ENCODE measurements around the gene NDUFAF2. TPM values are rescaled to one million over a fixed set of nuclear protein-coding genes. Genes with fewer than 3 reads are reported as not detected.

Gene NDUFAF2
- total RNA-seq, 1 donor from 2014 or later = 38.3 TPM

DNA sequence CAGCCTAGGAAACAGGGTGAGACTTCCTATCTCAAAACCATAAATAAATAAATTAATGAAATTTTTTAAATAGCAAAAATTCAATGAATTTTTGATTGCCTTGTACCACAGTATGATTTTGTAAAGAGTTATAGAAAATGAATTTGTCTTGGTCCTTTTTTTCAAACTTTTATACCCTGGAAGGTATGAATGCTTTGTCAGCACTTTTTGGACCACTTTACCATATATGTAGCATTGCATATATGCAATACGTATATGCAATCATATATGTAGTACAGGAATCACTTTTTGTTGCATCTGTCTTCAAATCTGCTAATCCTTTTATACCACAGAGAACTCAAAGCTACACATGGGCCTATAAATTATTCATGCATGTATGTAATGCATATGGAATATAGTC is 226.5 kb downstream of the NDUFAF2 start:
- Histone ChIP-seq H3K27ac (no peak overlapping the region), H3K36me3 (no peaks in the 10 kb centered on the region), H3K27me3 (no peaks in the 10 kb centered on the region), H3K9me3 (no peaks in the 10 kb centered on the region), H3K4me3 (no peak overlapping the region), H3K4me1 (no peaks in the 10 kb centered on the region)
- DNase-seq (ENCODE audit: low spot score in 2 of 2) = no peak
- TF ChIP-seq, protein P1, sequence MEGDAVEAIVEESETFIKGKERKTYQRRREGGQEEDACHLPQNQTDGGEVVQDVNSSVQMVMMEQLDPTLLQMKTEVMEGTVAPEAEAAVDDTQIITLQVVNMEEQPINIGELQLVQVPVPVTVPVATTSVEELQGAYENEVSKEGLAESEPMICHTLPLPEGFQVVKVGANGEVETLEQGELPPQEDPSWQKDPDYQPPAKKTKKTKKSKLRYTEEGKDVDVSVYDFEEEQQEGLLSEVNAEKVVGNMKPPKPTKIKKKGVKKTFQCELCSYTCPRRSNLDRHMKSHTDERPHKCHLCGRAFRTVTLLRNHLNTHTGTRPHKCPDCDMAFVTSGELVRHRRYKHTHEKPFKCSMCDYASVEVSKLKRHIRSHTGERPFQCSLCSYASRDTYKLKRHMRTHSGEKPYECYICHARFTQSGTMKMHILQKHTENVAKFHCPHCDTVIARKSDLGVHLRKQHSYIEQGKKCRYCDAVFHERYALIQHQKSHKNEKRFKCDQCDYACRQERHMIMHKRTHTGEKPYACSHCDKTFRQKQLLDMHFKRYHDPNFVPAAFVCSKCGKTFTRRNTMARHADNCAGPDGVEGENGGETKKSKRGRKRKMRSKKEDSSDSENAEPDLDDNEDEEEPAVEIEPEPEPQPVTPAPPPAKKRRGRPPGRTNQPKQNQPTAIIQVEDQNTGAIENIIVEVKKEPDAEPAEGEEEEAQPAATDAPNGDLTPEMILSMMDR (IDR thresholded peaks at IDR 0.05) = no peak
- intact Hi-C loops (cut with DNase I) = no loop called here

DNA sequence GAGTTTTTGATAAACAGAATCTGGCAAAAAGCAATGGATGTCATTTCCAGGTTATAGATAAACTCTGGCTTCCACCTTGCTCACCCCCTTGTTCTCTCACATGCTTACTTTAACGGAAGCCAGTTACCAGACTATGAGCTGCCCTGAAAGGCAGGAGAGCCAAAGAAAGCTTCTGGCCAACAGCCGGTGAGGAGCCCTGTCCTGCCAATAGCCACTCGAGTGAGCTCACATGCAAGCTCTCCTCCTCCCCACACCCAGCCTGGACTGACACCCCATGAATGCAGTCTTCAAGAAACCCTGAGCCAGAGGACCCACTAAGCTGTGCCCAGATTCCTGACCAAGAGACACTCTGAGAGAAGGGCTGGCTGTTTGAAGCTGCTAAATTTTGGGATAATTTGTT is 231.6 kb downstream of the NDUFAF2 start:
- no peak overlapping the region for H3K4me3 ChIP-seq
- no peaks in the 10 kb centered on the region for H3K9me3 ChIP-seq
- intact Hi-C loops (cut with DNase I) = no loop called here
- no peaks in the 10 kb centered on the region for H3K36me3 ChIP-seq
- H3K4me1 ChIP-seq = no peaks in the 10 kb centered on the region
- no peak overlapping the region for H3K27ac ChIP-seq
- DNase-seq (ENCODE audit: low spot score in 2 of 2) = no peak
- H3K27me3 ChIP-seq = no peaks in the 10 kb centered on the region
- TF ChIP-seq, protein P1 (IDR thresholded peaks at IDR 0.05) = no peak

DNA sequence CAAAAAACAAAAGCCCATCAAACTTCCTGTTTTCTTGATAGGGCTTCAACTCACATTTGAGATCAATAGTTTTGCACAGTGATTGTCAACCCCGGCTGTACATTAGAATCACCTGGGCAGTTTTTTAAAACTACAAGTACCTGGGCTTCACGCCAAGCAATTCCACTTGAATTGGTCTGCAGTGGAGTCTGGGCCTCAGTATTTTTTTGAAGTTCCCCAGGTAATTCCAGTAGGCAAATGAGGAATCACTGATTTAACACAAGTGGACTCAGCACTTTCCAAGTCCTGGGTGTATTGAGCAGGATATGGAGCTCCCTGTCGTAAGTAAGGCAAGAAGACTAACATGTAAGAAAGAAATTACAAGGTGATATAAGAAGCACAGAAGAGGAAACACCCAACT is 232.1 kb downstream of the NDUFAF2 start:
- Histone ChIP-seq H3K4me3 (no peak overlapping the region), H3K27ac (no peak overlapping the region), H3K36me3 (no peaks in the 10 kb centered on the region), H3K4me1 (no peaks in the 10 kb centered on the region), H3K27me3 (no peaks in the 10 kb centered on the region), H3K9me3 (no peaks in the 10 kb centered on the region)
- DNase-seq (ENCODE audit: low spot score in 2 of 2) = no peak
- intact Hi-C loops (cut with DNase I) = no loop called here
- TF ChIP-seq, protein P1 (IDR thresholded peaks at IDR 0.05) = no peak

DNA sequence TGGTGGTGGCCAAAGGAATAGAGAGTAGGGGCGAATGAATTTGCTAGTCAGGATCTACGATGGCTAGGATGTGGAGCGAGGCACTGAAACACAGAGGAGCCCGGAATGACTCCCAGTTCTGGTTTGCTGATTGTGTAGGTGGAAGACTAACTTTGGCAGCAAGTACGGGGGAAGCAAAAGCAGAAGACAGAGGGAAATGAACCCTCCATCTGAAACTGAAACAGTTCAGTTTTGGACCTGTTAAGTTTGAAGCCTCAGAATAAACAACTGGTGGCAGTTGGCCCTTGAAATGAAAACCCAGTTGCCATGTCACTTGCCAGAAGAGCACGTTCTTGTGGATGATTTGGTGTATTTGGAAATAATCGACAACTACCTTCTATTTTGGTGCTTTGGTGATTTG is 232.7 kb downstream of the NDUFAF2 start:
- no peak overlapping the region for H3K4me3 ChIP-seq
- H3K27me3 ChIP-seq = no peaks in the 10 kb centered on the region
- TF ChIP-seq, protein P1 (IDR thresholded peaks at IDR 0.05) = no peak
- no peaks in the 10 kb centered on the region for H3K36me3 ChIP-seq
- intact Hi-C loops (cut with DNase I) = no loop called here
- H3K27ac ChIP-seq = no peak overlapping the region
- H3K4me1 ChIP-seq = no peaks in the 10 kb centered on the region
- no peaks in the 10 kb centered on the region for H3K9me3 ChIP-seq
- no peak for DNase-seq (ENCODE audit: low spot score in 2 of 2)

DNA sequence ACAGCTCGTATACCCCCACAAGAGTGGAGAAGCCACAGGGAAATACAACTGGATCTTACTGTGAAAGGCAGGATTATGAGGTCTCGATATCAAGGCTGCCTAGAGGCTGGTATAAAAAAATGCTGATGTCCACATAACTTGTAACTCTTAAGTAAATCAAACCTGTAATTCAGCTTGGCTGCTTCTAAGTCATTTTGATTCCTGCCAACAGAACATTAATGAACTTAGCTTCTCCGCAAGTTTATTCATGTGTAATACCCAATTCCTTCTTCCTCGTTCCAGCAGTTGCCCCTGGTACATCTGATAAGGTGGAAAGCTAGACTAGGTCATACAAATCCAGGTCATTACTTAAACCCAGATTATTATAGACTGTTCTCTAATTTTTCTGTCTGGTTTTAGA is 233.7 kb downstream of the NDUFAF2 start:
- intact Hi-C loops (cut with DNase I) = no loop called here
- TF ChIP-seq, protein P1 (IDR thresholded peaks at IDR 0.05) = no peak
- no peaks in the 10 kb centered on the region for H3K27me3 ChIP-seq
- no peak overlapping the region for H3K4me3 ChIP-seq
- H3K9me3 ChIP-seq = no peaks in the 10 kb centered on the region
- no peaks in the 10 kb centered on the region for H3K4me1 ChIP-seq
- no peak overlapping the region for H3K27ac ChIP-seq
- no peak for DNase-seq (ENCODE audit: low spot score in 2 of 2)
- H3K36me3 ChIP-seq = no peaks in the 10 kb centered on the region

DNA sequence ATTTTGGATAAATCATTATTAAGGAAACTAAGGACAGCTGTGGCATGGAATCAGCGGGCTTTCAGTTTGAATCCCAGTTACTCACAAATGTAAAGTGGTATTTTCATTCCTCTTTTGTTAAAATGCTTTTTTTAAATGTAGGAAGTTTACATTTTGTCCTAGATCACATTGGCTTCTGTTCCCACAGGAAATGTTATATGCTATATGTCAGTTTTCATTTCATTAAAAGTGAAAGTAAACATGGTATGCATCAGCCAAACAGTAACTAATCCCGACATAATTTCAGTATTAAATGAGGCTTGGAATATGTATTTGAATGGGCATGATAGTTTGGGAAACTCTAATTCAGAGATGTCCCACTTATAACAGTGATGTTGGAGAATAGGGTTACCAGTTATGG is 235.9 kb downstream of the NDUFAF2 start:
- no peak overlapping the region for H3K27ac ChIP-seq
- TF ChIP-seq, protein P1 (IDR thresholded peaks at IDR 0.05) = no peak
- no peaks in the 10 kb centered on the region for H3K4me1 ChIP-seq
- peak overlapping the region in 1 of 2 donors; percentile 35 for H3K4me3 ChIP-seq
- no peaks in the 10 kb centered on the region for H3K9me3 ChIP-seq
- intact Hi-C loops (cut with DNase I) = no loop called here
- H3K36me3 ChIP-seq = no peaks in the 10 kb centered on the region
- no peaks in the 10 kb centered on the region for H3K27me3 ChIP-seq
- no peak for DNase-seq (ENCODE audit: low spot score in 2 of 2)
